Skin of body (tissue), 2 donors: ENCODE measurements around the gene NKX2-3. TPM values are rescaled to one million over a fixed set of nuclear protein-coding genes. Genes with fewer than 3 reads are reported as not detected.

ENCODE experiments used
- DNase-seq: peaks from one replicate; lab custom pipeline; 2025; lab: John Stamatoyannopoulos, UW
- total RNA-seq: library from RNA; depleted of rRNA; stranded (reverse); fragments of >200 nt; gene quantifications from one replicate; pipeline ENCODE4 v1.2.3, GENCODE V29; 2014

Gene NKX2-3
- total RNA-seq, 1 donor from 2014 or later = not detected

DNA sequence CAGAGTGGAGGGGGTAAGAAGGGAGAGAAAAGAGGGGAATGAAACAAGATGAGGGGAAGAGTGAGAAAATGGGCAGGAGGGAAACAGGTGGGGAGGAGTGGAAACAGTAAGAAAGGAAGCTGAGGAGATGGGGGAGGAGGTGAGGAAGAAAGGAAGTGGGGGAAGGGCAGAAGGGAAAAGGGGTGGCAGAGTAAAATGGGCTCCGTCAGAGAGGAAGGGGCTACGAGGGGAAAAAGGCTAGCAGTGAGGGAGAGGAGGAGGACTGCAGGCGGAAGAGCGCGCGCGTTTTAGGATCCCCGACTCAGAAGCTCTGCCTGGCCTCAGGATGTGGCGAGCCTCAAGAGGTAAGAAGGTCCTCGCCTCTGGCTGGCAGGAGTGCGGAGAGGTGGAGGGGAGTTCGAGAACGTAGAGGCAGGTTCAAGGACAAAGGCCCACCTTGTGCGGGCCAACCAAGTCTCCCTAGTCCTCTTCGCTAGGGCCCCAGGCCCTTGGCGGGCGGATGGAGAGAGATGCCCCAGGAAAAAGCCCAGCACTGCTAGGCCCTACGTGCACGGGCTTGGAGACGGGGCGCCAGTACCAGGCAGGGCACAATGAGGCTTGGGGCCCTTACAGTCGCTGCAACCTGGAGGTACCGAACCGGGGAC lies 5.8 kb upstream of the NKX2-3 start:
- DNase-seq = no peak

DNA sequence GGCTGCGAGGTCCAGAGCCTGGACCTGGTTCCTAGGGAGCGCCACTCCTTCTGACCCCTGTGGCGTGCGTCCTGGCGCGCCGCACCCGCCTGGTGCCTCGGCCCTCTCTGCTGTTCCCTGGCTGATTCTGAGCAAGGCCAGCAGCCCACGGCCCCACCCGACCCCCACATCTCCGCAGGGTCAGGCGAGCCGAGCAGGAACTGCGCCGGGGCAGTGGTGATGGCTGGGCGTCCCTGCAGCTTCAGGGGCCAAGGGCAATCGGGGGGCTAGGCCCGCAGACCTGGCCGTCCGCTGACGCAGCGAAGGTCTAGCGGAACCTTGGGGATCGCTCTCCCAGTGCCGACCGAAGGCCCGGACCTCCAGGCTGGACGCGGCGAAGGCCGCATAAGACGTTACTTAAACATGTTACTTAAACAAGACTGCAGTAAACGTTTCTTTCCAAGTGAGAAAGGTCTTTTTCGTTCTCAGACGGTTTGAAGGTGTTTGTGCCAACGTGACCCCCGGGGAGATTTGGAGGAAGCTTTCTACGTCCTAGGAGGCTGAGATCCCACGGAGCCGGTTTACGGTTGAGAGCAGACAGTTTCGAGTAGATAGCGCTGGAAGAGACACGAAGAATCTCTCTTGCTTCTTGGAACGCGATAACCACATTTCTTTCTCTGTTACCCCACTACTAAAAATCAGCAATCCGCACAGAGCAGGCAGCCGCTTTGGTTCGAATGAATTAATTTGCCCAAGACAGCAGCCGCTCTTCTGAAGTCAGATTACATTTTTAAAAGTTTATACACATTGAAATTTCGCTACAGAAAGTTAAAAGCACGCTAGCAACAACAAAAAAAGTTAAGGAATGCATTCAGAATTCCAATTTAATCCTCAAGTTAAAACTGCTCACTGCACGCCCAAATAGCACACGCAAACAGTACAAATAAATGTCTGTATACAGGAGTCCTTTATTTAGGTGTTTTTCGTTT lies 4.9 kb upstream of the NKX2-3 start:
- DNase-seq = no peak

DNA sequence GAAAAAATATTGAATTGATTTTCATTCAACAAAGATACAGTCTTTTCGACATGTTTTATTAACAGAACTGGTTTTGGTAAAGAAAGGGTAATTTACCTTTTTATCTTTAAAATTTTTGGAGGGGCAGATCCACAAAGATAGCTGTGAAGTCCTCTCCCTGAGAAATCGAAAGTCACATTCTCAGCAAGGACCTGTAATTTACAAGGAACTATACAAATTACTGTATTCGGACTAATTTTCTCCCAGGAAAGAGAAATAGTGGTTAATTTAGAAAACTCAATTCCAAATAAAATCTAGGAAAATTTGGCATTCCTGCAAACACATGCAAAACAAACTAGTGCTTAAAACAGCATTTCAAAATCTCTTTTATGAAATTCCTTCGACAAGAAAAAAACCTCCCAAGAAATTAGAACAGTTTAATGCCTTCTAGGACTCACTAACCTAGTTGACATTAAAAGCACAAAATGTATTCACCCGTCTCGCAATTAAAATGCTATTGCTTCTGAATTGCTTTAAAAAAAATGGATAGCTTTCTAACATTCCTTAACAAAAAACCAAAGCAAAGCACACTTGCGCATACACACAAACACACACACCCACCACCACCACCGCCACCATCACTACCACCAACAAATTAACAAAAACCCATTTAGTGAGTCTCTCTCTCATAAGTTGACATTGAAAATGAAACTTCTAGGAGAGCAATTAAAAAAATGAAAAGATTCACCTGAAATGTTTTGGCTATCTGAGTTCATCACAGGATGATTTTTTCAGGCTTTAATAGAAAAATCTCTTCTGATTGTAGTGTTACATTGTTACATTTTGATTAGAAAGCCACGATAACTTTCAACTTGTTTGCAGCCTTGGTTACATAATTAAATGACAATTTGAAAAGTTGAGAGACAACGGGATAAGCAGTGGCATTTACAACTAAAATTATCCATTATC lies 4.0 kb upstream of the NKX2-3 start:
- no peak for DNase-seq

DNA sequence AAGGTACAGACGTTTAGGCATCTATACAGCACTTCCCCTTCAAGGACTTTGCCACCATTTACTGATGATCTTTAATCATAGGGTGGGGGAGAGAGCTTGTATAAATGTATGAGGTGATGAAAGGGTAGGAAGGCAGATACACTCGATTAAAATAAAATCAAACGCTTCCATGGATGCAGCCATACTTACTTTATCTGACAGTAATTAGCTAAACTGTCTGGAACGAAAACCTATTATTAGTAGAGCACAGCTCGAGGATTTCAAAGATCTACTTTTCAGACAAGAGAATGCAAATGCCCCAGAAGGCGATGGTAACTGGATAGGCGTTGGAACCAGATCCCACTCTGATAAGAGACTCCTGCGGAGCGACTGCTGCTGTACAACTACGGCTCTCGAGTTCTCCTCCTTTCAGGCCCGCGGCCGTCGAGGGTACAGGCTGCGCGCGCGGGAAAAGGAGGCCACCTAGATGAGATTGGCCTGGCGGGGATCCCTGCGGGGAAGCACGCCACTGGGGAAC lies 3.1 kb upstream of the NKX2-3 start:
- no peak for DNase-seq

DNA sequence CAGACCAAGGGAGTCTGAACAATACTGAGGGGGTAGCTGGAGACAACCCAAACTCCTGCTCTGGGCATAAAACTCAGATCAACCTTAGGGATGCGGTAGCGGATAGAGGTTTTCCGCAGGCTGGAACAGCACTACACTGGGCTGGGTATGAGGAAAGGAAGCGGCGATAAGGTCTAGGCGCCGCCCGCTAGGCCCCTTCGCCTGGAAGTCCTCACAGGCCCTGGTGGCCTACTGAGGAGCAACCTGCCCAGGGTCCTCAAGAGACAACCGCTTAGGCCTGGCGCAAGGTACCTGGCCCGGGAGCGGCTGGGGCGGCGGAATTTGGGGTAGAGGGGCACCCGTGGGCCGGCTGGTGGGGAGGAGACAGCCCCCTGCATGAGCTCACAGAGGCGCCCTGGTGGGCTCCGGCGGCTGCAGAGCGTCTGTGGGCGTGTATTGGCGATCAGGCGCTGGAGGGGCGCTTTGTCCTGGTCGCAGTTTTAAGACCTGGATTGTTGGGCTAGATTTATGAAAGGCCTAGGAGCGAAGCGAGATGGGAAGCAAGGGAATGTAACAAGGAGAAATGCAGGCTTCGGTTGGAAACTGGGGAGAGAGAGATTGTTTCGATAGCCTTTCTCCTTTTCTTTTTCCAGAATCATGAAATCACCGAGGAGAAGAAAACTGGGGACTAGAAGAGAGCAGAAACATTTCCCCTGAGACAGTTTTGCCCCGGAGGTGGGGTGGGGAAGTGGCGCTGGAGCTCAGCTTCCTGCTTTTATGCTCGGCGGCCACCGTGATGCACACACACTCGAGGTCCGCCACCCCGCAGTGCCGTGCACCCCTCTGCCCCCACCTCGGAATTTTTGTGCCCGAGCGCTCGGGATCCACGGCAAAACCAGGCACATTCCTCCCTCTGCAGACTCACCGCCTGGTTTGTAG lies 2.4 kb upstream of the NKX2-3 start:
- no peak for DNase-seq

DNA sequence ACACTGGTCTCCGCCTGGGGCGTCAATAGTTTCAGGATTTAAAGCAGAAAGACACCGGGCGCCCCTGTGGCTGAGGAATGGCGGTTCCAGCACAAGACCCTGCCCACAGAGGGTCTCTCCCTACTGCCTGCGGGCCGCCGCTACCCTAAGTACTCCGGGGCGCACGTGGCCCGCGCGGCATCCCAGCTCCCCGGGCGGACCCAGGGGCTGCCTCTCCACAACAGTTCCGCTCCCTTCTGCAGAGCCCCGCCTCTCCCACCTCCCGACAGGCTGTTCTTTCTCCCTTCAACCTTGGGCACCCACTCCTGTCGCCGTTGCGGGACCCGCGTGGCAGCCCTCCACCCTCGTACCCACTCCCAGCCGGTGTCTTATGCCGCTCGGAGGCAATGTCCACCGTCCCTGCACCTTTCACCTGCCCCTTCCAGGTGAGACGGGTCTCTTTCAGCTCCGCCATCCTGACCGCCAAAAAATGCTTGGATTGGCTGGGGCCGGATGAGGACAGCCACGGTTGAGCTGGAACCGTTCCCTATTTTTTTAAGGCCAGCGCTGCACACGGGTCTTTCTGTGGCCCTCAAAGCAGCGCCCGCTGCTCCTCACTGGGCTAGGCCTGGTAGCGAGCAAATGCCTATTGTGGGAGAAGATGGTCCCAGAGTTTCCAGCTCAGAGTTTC lies 1.6 kb upstream of the NKX2-3 start:
- DNase-seq = no peak

DNA sequence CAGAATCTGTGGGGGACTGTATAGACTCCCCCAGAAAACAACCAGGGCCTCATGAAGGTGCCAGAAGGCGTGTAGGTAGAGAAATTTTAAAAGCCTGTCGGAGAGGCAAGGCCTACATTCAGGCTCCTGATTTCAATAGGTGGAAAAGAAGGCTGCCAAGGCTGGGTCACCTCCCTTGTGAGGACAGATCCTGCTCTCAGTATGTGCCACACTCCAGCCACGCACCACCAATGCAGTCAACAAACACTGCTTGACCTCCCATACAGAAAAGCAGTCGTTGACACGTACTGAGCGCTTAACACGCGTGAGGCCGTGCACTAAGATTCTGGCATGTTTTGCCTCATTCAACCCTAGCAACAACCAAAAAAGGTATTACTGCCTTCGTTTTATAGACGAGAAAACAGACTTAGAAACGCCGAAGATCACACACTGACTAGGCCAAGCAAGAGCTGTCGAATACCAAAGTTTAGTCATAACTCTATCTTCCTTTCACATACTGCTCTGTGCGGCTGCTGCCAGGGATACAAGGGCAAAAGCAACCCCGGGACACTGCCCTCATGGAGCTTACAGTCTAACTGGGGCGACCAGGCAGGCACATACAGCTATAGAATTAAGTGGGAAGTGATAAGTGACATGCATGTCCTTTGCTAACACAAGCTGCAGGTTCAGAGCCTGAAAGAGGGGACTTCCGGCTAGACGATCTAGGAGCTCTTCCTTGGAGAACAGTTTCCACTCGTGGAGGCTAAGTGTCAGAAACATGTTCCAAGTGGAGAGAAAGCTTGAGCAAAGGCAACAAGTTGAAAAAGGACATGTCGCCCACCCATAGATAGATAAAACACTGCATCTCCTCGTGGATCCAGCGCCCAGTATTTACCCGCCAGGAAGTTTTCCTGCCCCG lies 797 bp upstream of the NKX2-3 start:
- no peak for DNase-seq

DNA sequence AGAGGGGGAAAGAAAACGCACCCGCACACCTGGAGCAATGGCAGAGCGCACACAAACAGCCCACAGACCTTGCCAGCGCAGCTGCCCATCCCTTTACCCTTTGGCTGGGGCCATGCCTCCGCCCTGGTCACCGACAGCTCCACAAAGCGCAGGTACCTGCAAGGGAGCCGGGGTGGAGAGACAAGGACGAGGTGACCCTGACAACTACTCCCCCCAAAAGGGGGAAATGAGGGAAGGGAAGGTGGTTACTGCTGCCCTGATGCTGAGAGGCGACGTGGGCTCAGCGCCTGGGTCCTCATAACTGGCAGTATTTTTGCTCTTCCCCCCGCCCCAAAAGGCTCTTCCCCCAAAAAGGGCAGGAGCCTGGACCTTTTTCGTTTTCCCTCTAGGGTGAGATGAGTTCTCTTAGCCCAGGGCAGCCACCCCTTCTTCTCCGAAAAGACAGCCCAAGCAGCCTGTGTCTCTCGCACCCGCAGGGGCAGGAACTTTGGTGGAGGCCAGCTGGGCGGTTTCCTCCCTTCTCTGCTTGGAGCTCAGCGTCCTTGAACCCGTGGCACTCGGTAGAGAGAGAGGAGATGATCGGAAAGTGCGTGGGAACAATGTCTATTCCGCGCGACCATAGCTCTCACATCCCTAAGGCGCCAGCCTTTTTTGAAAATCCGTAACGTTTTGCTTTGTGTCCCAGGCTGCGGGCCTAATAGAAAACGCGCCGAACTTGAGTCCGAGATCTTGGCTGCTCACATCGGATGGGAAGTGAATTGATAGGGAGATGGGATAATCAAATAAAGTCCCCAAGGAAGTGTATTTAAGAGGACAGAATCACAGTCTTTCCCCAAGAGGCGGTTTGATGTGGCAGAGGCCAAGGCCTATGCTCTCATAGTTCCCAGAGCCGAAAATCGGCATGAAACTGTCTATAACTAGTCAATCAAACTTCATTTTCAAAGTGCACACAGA lies 1.0 kb downstream of the NKX2-3 start:
- DNase-seq = no peak

DNA sequence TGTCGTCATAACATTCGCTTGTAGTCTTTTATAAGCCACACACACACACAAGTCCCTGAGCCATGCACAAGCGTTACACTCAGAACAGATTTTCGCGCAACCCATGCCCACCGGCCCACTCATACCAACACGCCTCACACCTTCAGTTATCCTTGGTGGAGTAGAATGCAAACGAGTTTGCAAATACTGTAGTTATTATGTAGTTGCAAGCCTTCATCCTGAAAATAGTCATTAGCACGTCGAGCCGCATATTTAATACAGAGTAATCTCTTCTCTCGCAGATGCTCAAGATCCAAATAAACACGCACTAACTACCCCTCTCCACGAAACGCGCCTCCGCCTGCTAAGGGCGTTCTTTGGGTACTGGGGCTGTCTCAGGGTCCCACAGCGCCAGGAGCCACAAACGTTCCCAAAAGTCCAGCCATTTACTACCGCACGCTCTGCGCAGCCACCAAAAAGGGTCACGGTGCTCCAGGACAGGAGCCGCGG lies 1.8 kb downstream of the NKX2-3 start:
- no peak for DNase-seq

DNA sequence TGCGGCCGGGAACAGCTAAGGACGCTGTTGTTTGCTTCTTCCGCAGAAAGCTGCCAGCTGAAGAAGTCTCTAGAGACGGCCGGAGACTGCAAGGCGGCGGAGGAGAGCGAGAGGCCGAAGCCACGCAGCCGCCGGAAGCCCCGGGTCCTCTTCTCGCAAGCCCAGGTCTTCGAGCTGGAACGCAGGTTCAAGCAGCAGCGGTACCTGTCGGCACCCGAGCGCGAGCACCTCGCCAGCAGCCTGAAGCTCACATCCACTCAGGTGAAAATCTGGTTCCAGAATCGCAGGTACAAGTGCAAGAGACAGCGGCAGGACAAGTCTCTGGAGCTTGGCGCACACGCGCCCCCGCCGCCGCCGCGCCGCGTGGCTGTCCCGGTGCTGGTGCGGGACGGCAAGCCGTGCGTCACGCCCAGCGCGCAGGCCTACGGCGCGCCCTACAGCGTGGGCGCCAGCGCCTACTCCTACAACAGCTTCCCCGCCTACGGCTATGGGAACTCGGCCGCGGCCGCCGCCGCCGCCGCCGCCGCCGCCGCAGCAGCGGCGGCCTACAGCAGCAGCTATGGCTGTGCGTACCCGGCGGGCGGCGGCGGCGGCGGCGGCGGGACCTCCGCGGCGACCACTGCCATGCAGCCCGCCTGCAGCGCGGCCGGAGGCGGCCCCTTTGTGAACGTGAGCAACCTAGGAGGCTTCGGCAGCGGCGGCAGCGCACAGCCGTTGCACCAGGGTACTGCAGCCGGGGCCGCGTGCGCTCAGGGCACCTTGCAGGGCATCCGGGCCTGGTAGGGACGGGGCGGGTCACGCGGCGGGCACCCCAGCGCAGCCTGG lies 2.4 kb downstream of the NKX2-3 start:
- DNase-seq = no peak

DNA sequence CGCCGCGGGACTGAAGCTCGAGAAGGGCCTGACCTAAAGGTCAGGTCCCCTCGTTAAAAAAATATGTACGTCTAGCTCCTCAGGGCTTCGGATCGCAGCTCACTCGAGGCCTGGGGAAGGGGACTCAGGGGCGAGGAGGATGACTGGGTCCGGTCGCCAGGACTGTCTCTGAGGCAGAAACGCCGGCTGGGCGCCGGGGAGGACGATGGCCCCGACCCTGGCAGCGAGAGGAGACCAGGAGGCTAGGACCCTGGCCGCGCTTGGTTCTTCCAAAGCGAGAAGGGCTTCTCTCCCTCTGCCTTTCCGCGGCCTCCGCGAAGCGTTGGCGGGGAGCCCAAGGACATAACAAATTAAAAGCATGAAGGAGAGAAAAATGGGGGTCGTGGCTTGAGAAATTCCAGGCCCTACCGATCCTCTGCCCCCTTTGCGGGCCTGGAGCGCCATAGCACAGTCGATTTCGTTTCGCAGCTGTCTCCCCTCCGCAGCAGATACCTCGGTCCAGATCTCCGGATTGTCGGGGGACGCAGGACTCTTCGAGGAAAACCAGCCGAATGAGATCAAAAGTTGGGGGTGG lies 3.1 kb downstream of the NKX2-3 start:
- DNase-seq = no peak

DNA sequence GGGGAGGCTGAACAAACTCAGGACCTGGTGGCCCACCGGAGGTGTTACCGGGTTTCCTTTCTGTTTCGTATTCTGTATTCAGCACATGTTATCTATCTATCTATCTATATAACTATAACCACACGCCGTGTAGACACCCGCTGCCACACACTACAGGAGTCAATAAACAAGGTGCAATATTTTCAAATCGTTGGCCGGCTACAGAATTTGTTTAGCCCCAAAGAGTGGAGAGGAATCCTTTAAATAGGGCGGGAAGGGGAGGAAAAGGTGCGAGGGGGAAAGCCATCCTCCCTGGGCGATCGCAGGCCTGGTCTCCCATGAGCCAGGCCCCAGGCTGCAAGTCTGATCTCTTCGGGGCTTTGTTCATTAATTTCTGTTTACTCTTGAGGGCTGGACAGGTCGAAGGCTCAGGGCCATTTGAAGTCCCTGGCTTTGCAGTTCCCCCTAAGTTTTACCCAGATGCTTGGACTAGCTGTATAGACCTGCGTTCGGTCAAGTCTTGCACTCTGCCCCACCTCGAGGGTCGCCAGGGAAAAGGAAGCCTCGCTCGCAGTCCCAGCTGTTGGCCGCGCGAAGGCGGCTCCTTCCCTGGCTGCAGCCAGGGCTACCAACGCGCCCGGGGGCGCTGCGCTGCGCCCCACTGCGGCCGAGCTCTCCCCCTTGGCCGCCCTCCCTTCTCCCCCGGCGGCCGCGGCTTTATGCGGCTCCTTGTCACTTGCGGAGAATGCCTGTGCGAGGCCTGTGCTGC lies 3.8 kb downstream of the NKX2-3 start:
- DNase-seq = no peak

DNA sequence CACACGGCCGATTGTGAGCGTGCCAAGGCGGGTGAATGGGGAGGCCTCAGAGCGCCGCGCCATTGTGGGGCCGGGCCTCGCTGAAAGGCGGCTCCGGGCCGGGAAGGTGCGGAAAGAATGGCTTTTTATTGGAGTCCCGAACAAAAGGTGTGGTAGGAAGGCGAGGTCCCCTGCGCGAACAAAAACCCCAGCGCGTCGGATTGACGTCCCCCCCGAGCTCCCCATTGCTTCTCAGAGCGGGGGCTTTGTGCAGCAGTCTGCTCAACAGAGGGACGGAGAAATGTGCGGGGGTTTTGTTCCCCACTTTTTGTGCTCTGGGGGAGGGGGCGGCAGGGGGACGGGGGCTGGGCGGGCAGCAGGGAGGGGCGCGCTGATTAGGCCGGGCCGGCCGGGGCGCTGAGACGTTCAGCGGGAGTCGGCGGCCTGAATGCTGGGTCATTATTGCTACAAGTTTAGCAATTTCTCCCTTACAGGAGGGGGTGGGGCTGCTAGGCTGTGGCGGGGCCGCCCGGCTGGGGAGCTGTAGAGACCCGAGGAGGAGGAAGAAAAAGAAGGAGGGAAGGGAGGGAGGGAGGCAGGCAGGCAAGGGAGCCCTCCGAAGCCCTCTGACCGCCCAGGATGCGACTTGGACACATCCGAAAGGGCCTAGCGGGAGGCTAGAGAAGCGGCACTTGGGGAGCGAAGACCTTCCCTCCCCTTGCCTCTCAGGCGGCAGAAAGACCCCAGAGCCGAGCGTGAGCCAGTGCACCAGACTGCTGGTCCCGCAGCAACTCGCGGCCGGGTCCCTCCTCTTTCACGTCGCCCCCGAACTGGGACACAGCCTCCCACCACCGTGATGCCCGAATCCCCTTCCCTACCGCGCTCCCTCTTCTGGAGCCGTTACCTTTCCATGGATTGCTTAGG lies 4.6 kb downstream of the NKX2-3 start:
- DNase-seq = no peak
